GM18858 (cell line): ENCODE data around the gene ADORA2A.

ENCODE experiments used
- ATAC-seq: cut with Tn5 transposase; IDR thresholded peaks from one replicate; pipeline ENCODE4 v1.9.1; 2021; ENCODE audit not compliant: unreplicated experiment

The ADORA2A gene

GRCh38 chr22:24445481-24446259, 18.3 kb downstream of the ADORA2A start:
- no peak for ATAC-seq

- ATAC-seq, result no peak
Observed at GRCh38 chr22:24446260-24446611, 18.8 kb downstream of the ADORA2A start.

DNA sequence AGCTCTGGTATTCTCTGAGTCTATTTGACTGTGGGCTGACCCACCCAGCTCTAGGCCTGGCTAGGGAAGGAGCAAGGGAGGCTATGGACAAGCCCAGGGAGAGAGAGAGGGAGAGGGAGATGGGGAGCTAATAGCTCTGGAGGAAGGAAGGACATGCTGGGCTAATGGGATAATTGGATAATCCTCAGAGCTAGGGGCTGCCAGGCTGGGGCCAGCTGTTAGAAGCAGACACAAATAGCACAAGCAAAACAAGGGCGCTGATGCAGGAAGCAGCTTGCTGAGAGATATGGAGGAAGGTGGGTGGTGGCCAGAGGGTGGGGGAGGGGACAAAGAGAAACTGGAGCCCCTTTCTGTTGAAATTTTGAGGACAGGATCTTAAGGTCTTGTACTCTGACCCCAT, 23.2 kb downstream of the ADORA2A start:
- no peak for ATAC-seq

GRCh38 chr22:24451162-24451561, 23.8 kb downstream of the ADORA2A start:
- no peak for ATAC-seq

DNA sequence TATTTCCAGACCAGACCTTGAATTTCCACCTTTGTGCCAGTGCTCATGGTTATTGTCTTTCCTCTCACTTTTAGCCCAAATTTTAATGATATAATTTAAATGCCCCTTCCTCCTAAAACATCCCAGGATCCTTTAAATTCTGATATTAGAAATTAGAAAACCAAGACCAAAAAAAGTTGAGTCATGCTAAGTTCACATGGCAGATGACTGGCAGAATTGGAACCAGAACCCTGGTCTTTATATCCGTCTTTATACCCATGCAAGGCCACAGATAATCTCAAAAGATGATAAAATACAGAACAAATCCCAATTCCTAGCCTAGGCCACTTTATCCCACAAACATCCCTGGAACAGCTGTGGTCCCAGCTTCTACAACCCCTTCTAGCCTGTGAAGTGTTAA, 26.5 kb downstream of the ADORA2A start:
- ATAC-seq, result no peak

- ATAC-seq, result no peak
Observed at GRCh38 chr22:24455039-24455438, 27.6 kb downstream of the ADORA2A start.

DNA sequence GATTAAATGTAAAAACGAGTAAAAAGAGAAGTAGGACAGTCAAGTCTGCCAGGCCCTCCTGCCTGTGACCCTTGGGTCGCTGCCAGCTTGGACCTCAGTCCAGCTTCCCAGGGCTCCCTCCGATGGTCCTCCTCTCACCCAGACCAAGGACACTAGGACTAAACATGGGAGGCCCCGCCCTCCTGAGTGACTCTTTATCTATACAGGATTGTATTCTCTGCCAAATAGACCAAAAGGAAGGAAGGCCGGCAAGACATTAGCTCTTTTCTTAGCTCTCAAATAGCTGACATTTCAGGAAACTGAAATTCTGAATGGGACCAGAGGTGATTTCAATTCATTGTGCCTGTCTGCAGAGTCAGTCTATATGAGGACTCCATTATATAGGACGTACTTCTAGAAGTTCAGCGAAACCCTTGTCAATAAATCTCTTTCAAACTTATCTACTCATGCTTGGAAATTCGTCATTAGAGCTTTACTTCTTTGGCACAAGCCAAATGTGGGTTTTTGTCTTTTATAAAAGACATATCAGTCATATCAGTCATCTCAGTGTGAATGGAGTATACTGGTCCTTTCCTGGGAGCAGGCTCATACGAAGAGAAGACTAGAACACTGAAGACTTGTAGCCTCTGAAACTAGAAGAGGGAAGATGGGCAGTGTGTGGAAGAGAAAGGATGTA, 28.5 kb downstream of the ADORA2A start:
- no peak for ATAC-seq

- ATAC-seq, result no peak
Observed at GRCh38 chr22:24457894-24458420, 30.6 kb downstream of the ADORA2A start.

DNA sequence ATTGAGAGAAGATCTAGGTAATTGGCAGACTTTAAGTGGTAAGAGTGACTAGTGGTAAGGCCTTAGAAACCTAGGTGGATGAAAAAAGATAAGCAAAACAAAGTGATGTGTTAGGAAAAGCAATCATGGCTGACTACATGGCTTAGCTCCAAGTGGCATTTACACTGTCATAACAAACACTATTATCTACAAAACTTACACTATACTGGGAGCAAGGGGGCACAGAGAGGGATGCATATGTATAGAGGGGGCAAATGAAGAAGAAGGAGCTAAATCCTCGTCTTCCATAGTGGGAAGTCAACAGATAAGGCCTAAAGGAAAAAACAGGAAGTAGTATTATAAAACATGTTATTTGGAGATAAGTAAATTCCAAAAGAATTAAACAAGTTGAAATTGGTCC, 32.5 kb downstream of the ADORA2A start:
- no peak for ATAC-seq

DNA sequence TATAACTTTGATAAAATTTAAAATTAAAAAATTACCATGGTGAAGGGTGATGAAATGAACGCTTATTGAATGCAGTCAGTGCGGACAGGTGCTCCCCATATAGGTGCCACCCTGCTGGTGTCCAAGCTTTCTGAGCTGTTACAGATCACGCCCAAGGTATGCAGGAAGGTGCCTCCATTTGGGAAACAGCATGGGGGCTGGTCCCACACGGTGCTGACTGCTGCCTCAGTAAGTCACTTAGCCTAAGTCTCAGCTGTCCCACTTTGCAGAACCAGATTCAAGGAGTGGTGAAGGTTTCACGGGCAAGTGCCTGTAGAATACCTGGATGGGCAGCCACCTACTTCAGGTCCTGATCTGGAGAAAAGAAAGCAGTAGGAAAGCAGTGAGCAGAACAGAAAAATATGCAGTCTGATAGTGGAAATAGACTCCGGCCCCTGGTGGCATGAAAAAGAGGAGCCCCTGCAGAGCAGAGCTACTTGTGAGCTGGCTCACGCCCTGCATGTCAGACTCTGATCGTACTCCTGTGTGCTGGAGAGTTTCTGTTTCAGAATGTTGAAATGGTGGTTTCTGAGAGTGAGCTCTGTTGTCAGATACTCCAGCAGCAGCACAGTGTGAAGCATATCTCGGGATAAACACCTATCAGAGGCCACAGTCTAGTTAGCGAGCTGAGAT, 33.2 kb downstream of the ADORA2A start:
- ATAC-seq, result no peak

GRCh38 chr22:24463071-24463760, 35.8 kb downstream of the ADORA2A start:
- no peak for ATAC-seq

- ATAC-seq, result no peak
Observed at GRCh38 chr22:24465566-24465965, 38.2 kb downstream of the ADORA2A start.

DNA sequence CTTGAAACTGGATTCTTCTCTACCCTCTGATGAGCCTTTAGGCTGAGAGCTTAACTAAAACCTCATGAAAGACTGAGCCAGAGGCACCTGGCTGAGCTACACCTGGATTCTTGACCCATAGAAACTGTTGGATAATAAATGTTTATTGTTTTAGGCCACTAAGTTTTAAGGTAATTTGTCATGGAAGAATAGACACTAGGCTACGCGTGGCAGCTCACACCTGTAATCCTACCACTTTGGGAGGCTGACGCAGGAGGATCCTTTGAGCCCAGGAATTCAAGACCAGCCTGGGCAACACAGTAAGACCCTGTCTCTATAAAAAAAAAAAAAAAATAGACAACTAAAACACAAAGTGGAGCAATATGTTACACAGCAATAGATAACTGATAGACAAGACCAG, 38.6 kb downstream of the ADORA2A start:
- ATAC-seq, result no peak

- no peak for ATAC-seq
Observed at GRCh38 chr22:24466716-24467328, 39.4 kb downstream of the ADORA2A start.

DNA sequence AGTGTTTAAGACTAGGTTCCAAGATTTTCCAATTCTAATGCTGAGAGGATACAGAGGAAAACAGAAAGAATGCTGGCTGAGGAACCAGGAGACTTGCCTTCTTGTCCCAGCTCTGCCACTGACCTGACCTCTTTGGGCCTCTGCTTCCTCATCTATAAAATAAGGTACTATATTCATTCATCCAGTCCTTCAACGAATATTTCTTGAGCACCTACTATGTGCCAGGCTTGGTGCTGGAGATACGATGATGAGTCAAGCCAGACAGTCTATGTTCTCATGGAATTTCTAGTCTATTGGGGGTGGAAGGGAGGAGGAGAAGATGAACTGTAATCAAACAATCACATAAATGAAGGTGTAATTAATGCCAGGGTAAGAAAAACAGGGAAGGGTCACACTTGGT, 39.9 kb downstream of the ADORA2A start:
- ATAC-seq, result no peak

DNA sequence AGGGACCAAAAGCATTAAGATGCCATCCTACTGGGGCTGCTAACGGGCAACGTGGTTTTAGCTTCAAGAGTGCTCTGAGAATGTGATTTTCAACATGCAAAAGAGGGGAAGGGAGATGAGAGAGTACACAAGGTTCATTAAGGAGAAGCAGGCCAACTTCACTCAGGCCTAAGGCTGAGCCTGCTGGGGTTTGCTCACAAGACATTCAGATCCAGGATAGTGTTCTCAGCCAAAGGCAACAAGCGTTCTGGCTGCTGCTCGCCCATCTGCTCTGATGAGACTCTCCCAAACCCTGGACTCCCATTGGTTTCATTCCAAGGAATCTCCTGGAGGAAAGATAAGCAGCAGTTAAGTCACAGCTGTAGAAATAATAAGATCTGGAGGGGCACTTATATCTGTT, 44.2 kb downstream of the ADORA2A start:
- no peak for ATAC-seq

DNA sequence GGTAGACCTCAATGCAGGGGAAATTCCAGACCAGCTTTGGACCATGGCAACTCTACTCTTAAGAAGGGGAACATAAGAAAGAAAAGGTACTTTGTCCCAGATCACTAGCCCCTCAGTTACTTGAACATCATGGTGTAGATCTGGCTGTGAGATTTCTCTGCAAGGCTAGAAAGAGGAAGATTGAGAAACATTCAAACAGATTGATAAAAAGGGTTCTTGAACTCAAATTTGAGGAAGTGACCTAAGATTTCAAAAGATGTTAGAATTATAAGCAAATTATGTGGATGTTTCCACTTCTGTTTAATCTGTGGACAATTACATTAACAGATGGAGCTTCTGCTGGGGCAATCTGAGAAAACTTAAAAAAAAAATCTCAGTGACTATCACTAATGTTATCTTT, 45.9 kb downstream of the ADORA2A start:
- ATAC-seq, result no peak

DNA sequence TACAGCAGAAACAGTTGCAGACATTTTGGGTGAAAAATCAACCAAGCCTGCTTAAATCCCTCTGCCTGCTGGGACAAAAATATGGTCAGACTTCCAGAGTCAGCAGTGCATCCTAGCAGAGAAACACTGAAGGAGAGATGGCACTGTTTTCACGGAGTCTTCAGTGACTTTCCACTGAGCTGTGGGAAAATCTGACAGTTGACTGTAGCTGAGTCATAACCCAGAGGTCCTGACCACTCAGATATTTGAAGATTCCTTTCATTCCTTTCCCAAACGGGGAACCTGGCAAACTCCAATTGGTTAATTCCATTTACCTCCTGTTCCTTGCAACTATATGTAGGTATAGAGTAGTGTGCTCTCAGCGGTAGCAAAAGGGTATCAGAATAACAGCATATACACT, 46.8 kb downstream of the ADORA2A start:
- ATAC-seq, result no peak

- ATAC-seq, result no peak
Observed at GRCh38 chr22:24474649-24475255, 47.4 kb downstream of the ADORA2A start.

GRCh38 chr22:24481641-24482040, 54.2 kb downstream of the ADORA2A start:
- ATAC-seq, result no peak

DNA sequence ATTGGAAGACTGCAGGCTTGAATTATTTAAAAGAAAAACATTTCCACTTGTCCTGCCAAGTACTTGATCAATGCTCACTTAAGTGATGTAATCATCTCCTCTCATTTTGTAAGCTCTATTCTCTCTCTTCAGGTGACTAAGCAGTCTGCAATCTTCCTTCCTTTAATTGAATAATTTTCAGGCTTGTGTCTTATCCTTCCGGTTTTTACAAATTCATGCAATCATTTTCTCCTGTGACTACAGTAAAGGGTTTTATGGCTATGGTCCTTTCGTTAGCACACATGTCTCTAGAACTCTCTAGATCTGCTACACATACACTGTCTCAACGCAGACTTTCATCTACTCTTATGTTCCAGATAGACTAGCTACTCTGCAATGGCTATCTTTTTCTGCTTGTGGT, 55.2 kb downstream of the ADORA2A start:
- ATAC-seq, result no peak
